COR-L47 (cell line): ENCODE data around the gene CCDC33.
A peak's percentile ranks its signal among the peaks of the same experiment; 100 is the strongest.

Source experiments
- DNase-seq: peaks from one replicate; lab custom pipeline; 2025; lab: John Stamatoyannopoulos, UW

Gene CCDC33

GRCh38 chr15:74208901-74209559, 27.1 kb upstream of the CCDC33 start:
- DNase-seq: no peak

DNA sequence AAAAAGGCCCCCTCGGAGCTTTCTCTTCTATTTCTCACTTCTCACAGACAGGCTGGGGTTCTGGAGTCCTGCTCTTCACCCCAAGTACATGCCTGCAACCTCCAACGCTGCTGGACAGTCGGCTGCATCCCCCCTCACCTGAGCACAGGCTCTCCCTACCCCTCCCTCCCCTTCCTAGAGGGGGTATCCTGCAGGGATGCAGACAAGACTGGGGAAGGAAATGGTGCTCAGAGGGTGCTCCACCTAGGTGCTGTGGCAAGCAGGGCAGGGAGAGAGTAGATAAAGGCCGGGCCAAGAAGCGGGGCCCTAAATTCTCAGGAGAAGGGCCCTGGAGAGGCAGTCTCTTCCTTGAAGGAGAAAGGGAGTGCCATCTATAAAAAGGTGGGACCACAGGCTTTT, 26.6 kb upstream of the CCDC33 start:
- no peak for DNase-seq

DNA sequence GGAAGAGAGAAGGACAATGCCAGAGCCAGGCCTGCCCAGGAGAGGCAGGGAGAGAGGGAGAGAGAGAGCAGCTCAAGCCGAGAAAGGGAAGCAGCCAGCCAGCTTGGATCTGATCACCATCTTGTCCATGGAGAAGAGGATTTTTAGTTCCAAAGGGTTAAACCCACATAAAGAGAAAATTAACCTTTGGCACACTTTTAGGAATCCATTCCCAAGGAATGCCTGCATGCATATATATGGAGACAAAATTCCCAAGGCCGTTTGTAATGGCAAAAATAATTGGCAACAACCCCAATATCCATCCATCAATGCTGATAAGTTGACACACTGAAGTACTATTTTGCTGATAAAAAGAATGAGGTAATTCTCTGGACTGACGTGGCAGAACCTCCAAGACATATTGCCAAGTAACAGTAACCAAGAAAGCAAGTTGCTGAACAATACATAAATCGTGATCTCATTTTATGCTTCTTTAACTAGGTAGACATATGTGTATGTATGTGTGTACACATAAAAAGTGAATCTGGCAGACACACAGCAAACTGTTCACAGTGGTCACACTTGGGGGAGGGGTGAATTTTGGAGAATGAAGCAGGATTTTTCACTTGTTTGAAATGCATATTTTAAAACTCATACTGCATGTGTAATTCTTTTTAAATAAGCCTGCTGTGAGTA, 26.0 kb upstream of the CCDC33 start:
- no peak for DNase-seq

DNA sequence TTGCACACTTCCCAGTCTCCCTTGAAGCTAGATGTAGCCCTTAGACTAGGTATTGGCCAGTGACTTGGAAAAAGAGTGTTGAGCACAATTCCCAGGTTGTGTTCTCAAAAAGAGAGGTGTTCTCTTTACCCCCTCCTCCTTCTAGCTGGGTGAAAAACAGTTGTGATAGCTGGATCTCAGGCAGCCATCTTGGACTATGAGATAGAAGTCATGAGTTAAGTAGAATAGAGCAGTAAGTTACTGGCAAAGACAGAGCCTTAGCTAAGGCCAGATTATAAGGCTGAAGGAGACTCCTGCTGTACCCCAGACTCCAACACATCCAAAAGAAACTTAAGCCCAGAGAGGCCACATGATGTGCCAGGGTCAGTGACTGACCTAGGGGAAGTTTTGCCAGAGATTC, 25.4 kb upstream of the CCDC33 start:
- no peak for DNase-seq

DNA sequence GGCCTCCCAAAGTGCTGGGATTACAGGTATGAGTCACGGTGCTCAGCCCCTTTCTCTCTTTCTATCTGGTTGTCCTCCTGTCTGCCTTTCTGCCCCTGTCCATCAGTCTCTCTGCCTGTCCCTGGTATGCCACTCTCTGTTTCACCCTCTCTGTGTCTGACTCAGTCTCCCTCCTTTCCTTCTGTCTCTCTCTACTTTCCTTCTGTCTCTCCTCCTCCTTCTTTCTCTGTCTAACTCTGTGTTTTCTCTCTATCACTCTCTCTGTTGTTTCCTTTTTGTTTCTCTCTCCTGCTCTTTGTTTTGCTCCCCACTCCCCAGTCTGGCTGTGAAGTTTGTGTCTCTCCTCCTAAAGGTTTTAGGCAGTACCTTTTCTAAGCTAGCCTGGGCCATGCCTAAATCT, 24.5 kb upstream of the CCDC33 start:
- DNase-seq: no peak

GRCh38 chr15:74212494-74212893, 23.6 kb upstream of the CCDC33 start:
- DNase-seq: no peak

DNA sequence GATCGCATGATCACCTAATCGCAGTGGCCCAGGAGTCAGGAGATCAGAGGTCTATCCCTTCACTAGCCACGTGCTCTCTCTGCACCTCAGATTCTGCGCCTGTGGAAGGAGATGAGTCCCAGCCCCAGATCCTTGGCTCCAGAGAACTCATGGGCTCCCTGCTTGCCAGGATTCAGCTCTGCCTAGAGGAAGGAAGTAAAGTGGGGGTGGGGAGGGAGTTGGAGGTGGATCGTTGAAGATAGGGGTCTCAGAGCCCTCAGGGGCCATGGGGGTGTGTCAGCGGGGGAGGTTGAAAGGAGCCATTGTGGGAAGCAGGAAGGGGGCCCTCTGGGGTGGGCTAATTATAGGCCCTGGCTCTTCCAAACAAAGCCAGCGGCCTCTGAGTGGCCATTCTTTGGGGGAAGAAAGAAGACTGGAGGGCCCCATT, 22.3 kb upstream of the CCDC33 start:
- DNase-seq: no peak

- DNase-seq: no peak
Observed at GRCh38 chr15:74214324-74215021, 21.7 kb upstream of the CCDC33 start.

DNA sequence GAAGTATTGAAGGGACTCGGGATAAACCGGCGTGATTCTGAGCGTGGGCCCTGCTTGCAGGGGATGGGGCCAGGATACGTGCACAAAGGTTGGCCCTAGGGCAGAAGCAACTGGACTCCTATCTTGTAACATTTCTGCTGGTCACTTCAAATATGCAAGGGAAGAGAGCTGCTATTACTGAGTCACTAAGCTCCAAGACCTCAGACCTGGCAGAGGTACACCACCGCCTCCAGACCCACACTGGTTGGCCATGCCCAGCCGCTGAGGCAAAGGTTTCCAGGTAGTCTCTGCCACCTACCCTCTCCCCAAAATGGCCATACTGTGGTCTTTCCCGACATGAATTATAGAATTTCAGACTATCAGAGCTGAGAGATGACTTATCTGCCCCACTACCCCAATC, 20.2 kb upstream of the CCDC33 start:
- no peak for DNase-seq

DNA sequence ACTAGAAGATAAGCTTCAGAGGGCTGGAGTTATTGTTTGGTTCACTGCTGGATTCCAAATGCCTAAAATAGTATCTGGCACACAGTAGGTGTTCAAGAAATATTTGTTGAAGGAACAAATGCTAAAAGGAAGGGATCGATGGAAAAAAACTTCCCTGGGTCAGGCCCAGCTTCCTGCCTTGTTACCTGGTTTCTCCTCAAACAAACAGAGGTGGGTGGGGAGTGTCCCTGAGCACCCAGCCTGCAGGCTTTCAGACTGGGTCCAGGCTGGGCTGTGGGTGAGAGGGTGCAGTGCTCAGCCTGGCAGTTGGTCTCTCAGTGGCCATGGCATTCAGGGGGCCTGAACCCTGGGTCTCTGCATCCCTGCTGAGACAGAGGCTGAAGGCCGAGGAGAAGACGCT, 19.2 kb upstream of the CCDC33 start:
- no peak for DNase-seq

- DNase-seq: no peak
Observed at GRCh38 chr15:74217907-74218885, 17.9 kb upstream of the CCDC33 start.

GRCh38 chr15:74220475-74221248, 15.5 kb upstream of the CCDC33 start:
- no peak for DNase-seq

DNA sequence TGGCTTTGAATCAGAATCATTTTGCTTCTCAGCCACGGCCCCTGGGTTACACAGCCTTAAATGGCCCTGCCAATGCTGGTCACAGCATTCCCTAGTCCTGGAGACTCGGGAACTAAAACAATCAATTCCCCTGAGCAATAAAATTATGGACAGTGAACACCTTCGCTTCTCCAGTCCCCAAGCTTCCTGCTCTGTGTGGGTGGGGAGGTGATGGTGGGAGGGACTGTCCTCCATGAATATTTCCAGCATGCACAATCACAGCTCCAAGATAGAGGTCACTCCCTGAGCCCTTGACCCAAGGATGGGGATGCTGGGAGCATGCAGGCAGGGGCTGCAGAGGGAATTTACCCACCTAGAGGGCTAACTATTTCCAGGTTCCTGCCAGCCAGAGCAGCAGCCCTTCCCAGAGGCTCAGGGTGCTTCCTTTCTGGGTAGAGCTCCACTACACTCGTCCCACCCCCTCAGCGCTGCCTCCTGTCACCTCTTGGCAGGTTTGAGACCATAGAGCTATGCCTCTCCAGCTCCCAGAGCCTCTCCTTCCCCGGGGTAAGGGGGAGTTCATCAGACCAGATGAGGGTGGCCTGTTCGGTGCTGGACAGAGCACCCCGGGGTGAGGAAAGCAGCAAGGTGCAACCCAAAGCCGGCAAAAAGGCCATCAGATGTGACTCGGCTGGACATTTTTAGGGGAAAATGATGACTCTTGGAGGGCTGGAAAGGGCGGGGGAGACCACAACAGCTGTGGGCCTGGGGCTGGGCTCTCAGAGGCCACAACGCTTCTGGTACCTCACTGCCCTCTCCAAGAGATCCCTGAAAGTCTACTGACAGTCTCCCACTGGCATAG, 14.5 kb upstream of the CCDC33 start:
- no peak for DNase-seq

DNA sequence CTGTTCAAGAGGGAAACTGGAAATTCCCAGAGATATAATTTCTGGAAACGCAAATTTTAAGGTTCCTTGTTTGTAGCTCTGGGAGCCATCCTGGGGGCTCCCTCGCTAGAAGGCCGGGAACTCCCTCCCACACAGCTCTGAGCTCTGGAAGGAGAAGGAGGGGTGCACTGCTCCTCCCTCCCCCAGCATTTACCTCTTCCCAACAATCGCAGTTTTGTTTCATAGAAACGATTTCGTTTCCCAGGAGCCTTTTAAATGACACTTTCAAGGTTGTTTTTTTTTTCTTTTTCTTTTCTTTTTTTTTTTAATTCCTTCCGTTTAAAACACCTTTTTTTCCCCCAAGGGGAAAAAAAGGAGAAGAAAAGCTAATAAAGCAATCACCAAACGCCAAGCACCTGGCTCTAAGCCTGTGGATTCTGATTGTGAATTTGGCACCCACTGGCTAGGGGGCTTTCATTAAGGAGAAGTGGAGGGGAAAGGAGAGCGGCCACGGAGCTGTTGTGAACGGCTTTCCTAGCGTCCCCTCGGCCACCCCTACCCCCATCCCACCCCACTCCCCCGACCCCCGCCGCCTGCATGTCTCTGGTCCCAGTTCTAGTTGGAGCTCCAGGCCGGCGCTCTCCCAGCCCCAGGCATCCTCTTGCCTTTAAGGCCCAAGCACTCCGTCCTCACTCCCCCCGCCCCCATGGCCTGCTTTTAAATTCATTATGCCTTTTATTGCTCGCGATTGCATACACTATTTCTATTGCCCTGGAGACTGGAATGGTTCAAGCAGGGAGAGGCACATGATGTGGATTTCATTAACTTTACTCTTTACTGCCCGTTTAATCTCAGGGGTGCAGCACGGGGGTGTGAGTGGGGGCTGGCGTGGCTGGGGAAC, 13.6 kb upstream of the CCDC33 start:
- no peak for DNase-seq

GRCh38 chr15:74225928-74226327, 10.2 kb upstream of the CCDC33 start:
- no peak for DNase-seq

DNA sequence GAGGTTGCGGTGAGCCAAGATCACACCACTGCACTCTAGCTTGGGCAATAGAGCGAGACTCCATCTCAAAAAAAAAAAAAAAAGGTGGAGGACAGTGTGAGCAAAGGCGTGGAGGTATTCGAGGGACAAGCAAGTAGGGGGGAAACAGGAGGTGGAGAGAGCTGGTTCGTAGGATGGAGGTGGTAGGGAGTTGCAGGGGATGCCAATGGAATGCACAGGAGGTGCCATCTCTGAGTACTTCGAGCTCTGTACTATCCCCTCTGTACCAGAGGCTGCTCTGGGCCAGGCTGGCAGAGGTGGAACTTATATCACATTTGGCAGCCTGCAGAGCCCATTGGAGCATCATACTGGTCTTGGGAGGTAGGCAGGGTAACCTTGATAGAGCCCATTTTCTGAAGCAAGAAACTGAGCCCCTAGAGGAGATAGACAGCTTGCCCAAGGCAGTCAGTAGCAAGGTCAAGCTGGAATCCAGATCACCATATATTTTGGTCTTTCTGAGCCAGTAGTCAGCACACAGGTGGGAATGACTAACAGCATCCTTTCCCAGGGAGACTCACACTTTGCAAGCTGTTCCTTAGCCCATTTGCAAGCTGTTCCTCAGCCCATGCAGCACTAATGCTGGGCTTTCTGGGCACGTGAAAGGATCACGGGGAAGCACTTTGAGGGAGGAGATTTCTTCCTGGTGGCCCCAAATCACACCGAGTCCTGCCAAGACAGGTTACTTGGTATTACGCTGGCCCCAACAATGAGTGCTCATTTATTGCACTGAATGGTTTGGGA, 9.2 kb upstream of the CCDC33 start:
- no peak for DNase-seq

- DNase-seq: peak; percentile 72
Observed at GRCh38 chr15:74227968-74228722, 8.0 kb upstream of the CCDC33 start.

DNA sequence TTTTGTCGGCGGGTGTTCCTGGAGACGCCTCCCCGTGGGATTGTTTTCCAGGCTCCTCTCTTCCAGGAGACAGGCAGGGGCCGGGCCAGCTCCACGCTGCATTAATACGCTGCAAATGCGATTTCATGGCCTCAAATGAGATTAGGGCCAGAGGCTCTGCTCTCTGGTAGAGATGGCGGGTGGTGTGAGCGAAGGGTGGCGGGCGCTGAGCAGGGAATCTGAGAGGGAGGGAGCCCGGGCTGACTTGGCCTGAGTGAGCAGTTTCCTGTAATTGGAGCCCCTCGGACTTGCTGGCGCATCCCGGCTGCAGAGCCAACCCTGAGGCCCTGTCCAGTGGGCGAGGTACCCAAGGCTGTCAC, 7.4 kb upstream of the CCDC33 start:
- peak; percentile 72 for DNase-seq
